Astrocyte of the spinal cord (primary cell): ENCODE measurements around the gene MRPS18A.
"Not testable (repeated sequence)": the region's sequence is repeated elsewhere in the genome, so short reads cannot be mapped to it uniquely, and the experiment has no call there.

Experiments
- DNase-seq: peaks from one replicate; pipeline ENCODE4 v3.0.0; 2011; ENCODE audit warnings: low read depth, low spot score
- H3K4me3 ChIP-seq: 2 replicates; pipeline ENCODE4 v1.5.1; 2011; ENCODE audit warnings: low read depth, mild to moderate bottlenecking, low read length, moderate library complexity
- in situ Hi-C: cut with HindIII; loops from 2 replicates; pipeline ENCODE4 v1.10.0; 2017; ENCODE audit warnings: low sequenced_read_pairs
- TF ChIP-seq, protein P1 (sequence below): IDR thresholded peaks from 2 replicates; pipeline ENCODE4 v1.5.1; 2012; ENCODE audit warnings: low read depth, mild to moderate bottlenecking, low read length, inconsistent platforms

MRPS18A gene

DNA sequence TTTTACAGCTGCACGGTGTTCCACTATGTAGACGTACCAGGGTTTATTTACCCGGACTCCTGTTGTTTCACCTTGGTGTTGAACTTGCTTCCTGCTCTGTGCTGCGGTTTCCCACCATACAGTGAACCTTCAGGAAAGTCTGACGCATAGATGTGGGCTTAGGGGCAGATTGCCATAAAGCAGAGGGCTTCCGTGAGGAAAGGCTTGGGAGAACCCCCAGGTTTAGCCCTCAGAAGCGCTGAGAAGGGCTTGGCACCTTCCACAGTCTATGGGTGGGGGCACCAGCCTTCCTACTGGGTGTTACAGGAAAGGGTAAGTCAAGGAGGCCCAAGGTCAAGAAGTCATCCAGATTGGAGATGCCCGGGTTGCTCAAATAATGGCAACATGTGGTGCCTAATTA is 19.2 kb upstream of the MRPS18A start:
- DNase-seq, result peak; percentile 77
- TF ChIP-seq, protein P1, sequence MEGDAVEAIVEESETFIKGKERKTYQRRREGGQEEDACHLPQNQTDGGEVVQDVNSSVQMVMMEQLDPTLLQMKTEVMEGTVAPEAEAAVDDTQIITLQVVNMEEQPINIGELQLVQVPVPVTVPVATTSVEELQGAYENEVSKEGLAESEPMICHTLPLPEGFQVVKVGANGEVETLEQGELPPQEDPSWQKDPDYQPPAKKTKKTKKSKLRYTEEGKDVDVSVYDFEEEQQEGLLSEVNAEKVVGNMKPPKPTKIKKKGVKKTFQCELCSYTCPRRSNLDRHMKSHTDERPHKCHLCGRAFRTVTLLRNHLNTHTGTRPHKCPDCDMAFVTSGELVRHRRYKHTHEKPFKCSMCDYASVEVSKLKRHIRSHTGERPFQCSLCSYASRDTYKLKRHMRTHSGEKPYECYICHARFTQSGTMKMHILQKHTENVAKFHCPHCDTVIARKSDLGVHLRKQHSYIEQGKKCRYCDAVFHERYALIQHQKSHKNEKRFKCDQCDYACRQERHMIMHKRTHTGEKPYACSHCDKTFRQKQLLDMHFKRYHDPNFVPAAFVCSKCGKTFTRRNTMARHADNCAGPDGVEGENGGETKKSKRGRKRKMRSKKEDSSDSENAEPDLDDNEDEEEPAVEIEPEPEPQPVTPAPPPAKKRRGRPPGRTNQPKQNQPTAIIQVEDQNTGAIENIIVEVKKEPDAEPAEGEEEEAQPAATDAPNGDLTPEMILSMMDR, result no peak
- in situ Hi-C loops, result no loop called here
- no peak overlapping the region for H3K4me3 ChIP-seq

DNA sequence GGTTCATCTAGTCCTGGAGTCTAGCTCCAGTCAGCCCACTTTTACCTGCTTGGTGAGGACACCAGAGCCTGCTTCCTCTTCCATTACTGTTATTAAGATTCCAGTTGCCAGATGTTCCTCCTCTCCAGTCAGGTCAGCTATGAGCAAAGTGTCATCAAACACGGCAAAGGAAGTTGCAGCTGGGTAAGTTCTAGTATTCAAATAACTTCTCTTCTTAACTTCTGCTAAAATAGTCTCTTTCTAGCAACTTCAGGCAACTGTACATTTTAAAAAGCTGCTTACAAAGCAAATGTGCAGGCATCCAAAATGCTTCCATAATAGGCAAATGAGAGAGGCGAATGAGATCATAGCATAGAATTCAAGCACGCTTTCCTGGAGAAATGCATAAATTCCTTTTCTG is 18.4 kb upstream of the MRPS18A start:
- in situ Hi-C loops, result no loop called here
- DNase-seq, result no peak

DNA sequence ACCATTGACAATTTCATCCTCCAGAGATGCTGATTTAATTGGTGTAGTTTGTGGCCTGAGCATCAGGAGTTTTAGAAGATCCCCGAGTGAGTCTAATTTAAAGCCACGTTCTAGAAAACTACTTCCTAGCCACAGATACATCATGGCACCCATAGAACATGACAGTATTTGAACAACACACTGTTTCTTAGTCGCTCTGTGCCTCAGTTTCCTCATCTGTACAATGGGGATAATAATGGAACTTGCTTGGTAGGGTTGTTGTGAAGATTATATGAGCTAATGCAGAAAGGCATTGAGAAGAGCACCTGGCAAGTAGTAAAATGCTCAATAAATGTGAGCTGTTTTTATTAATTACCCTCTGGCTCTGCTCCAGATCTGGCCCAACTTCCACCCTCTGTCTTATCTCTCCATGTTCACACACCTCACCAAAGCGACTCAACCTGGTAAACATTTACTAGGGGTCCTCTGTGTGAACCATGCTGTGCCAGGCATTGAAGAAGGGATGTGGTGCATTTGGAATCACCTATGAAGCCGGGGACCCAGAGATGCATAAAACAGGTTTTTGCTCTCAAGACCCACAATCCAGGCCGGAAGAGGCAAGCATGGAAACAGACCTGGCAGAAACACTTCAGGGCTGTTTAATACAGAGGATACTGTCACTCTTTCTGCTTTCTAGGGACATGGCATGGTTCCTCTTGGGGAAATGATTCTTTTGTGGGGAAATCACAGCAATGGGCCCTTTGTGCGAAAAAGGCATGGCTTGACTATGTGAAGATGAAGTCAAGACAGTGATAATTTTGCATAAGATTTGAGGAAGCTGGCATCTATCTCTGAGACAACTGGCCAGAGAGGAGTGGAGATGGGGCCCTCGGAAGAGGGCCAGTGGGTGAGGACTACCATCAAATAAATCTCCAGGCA is 16.2 kb upstream of the MRPS18A start:
- TF ChIP-seq, protein P1, result no peak
- in situ Hi-C loops, result no loop called here
- DNase-seq, result no peak
- H3K4me3 ChIP-seq, result no peak overlapping the region

More for the DNA sequence above, 18.4 kb upstream of the MRPS18A start:
- TF ChIP-seq, protein P1, result no peak
- H3K4me3 ChIP-seq, result no peak overlapping the region

DNA sequence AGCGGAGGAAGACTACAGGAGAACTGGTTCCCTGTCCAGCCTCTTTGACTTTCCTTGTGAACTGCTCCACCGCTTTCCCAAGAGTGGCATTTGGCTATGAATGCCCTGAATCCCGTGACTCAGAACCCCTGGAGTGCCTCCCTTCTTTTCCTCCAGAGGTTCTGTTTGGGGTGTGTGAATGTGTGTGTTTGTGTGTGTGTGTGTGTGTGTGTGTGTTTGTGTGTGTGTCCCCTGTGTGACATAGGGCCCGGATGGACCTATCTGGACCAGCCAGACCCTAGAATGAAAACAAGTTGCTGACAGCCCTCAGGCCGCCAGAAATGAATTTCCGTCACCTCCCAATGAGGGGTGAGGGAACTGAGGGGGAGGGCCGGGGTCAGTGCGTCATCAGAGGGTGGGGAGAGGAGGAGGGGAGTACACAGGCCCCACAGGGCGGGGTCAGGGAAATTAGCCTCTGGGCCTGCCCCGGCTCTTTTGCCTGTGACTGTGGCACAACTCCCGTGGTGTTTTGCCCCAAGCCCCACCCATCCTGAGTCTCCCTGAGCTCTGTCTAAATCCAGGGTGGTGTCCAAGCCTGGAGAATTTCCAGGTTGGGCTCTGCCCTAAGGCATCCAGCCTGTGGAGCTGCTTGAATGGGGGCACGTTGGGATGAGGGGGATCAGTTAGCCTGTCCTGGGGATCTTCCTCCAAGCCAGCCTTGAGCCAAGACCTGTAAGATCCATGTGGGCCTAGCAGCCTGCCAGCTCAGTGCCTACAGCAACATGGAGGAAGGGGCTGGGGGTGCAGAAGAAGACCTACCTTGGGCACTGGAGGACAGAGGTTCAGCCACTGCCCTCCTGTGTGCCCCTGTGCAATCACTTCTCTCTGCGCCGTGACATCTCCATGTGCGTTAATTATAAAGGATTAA is 15.2 kb upstream of the MRPS18A start:
- TF ChIP-seq, protein P1, result no peak
- no peak overlapping the region for H3K4me3 ChIP-seq
- DNase-seq, result peak; percentile 89
- in situ Hi-C loops, result no loop called here

DNA sequence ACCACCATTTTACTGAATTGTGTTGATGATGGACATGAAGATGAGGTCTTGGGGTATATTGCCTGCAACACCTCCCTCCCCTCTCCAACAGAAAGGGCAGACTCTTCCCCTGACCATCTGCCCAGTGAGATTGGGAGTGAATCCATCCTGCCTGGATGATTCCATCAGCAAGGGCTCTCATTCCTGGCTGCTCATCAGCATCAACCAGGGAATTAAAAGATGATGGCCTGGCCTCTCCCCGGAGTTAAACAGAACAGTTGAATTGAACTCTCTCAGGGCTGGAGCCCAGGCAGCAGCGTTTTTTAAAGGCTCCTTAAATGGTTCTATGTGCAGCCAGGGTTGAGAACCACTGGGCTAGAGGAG is 14.6 kb upstream of the MRPS18A start:
- H3K4me3 ChIP-seq, result no peak overlapping the region
- in situ Hi-C loops, result no loop called here
- no peak for DNase-seq
- TF ChIP-seq, protein P1, result no peak

DNA sequence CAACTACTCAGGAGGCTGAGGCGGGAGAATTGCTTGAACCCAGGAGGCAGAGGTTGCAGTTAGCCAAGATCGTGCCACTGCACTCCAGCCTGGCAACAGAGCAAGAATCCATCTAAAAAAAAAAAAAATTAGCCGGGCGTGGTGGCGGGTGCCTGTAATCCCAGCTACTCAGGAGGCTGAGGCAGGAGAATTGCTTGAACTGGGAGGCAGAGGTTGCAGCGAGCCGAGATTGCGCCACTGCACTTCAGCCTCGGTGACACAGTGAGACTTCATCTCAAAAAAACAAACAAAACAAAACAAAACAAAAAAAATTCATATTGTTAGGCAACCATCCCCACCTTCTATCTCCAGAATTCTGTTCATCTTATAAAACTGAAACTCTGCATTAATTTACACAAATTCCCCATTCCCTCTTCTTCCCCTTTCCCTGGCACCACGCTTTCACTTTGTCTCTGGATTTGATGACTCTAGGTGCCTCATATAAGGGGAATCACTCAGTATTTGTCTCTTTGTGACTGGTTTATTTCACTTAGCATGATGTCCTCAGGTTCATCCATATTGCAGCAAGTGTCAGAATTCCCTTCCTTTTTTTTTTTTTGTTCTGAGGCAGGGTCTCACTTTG is 13.5 kb upstream of the MRPS18A start:
- in situ Hi-C loops, H3K4me3 ChIP-seq, DNase-seq: not testable (repeated sequence)
